NCI-H2227 treated with DMSO at 0.1 percent for 48 hours (cell line): ENCODE data around the gene SPECC1L.

Experiments
- DNase-seq: peaks from one replicate; lab custom pipeline; 2025; lab: John Stamatoyannopoulos, UW

The SPECC1L gene

DNA sequence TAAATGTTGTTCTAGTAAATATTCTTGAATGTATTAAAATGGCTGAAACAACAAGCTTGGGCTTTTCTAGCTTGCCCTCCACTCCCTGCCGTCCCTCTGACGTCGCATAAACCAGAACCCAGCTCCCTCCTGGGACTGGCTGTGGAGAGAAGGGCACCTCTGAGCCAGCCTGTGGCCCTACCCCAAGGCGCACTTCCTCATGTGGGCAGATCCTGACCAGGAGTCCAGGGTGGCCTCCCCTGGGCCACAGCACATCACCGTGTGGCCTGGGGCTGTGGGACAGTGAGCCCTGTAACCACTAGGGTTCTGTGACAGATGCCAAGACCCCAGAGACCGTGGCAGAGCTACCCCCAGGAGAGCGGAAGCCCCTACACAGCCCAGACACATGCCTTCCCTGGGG, 146.6 kb downstream of the SPECC1L start:
- no peak for DNase-seq

GRCh38 chr22:24417901-24418641, 147.4 kb downstream of the SPECC1L start:
- no peak for DNase-seq

DNA sequence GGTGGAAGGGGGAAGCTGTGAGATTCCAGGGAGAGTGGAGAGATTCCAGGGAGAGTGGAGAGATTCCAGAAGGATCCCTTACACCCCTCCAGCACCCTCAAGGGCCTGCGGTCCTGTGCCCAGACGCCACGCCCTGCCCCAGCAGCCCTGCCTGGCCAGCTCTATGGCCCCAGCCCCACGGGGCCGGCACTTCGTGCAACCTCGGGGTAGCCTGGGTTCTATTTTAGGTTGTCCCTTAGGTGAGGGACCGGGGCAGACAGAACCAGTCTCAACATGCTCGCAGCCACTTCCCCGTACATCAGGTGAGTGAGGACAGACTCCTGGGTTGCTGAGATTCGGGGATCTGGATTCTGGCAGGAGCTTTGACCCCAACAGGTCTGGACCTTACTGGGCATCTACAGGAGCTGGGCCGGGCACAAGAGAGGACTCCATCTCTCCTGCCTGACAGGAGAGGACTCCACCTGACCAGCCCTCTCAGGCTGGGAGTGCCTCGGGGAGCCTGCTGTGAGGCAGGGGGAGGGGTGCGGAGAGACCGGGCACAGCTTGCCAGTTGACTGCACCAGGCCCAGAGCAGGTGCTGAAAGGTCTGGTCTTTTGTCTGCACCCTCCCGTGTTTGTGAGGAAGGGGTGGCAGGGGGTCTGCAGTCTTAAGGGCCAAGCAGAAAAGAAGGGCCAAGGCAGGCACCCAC, 148.3 kb downstream of the SPECC1L start:
- no peak for DNase-seq

GRCh38 chr22:24419475-24419850, 148.8 kb downstream of the SPECC1L start:
- no peak for DNase-seq

GRCh38 chr22:24420072-24420976, 149.7 kb downstream of the SPECC1L start:
- DNase-seq: no peak

DNA sequence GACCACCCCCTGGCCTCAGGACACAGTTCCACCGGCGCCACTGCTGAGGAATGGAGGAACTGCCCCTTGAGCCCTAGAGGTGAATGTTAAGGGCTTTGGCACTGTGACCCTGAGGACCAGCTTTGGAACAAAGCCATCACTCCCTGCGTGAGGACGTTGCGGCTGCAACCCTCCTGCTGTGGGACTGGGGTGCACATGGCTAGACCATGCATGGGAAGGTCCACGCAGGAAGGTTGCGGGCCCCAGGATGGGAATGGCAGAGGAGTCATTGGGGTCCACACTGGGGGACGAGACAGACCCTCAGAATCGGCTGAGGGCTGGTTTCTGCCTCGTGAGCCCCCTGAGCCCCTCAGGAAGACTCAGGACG, 150.3 kb downstream of the SPECC1L start:
- no peak for DNase-seq

GRCh38 chr22:24421428-24421931, 150.8 kb downstream of the SPECC1L start:
- no peak for DNase-seq

DNA sequence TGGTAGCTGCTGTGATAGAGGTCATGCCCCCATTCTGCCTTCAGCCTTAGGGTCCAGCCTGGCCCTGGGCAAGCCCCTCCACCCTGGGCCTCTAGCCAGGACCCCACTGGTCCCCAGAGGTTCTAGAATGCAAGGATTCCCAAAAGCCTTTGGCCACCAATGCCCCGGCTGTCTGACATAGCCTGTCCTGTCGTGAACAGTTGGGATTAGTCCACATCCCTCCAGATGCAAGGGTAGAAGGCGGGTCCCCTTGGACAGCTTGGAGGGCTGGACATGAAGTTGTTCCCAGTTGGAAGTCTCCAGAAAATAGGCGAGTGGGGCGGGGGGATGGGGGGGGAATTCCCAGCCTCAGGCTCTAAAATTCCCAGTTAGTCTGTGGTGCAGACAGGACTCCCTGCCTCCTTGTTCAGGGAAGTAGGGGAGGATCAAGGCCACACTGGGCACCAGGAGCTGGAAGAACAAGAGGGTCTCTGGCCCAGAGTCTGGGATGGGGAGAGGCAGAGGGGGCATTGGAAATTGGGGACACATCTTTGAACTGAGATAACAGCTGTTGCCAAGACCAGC, 151.6 kb downstream of the SPECC1L start:
- DNase-seq: no peak

DNA sequence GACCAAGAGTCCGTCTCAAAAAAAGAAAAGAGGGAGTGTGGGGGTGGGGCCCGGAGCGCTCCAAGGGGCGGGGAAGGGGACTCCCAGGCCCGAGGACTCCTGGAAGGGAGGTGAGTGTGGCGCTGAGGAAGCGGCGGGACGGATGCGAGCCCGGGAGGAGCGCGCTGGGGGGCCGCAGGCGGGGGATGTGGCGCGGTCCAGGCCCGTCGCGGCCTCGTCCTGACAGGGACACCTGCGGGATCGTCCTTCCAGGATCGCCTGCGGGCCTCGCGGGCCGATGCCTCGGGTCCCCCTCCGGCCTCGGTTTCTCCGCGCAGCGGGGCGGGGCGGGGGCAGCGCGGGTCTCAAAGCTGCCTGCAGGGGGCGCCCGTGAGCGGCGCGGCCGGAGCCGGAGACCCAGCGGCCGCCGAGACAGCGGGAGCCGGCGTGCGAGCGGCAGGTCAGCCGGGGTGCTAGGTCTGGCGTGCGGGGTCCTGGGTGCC, 152.9 kb downstream of the SPECC1L start:
- no peak for DNase-seq

GRCh38 chr22:24424001-24424900, 153.6 kb downstream of the SPECC1L start:
- no peak for DNase-seq

- no peak for DNase-seq
These were observed 154.5 kb downstream of the SPECC1L start for GRCh38 chr22:24424901-24425775.

GRCh38 chr22:24426436-24426835, 155.8 kb downstream of the SPECC1L start:
- no peak for DNase-seq

DNA sequence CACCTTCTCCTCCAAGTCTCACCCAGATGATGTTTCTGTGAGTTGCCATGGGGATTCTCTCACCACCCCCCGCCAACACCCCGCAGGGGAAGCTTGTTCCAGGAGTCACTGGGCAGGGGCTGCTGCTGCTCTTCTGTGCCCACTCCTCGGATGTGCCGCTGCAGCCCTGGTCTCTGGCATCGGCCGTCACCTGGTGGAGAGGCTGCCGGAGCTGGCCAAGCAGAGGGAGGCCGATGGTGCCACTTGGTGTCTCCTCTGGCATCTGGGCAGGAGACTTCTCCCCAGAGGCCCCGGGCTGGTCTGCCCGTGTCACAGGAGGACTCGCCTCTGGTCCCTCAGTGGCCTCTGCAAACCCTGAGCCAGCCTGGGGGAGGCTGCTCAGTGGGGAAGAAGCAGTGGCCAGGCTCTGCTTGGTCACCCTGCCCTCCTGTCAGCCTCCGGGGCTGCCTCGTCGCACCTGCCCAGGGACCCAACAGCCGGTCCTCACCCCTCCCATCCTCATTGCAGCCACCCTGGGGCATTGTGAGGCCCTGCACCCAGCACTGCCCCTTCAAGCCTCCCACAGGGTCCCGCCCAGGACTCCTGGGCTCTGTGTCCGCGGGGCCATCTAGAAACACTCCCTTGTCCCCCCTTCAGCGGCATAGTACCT, 156.3 kb downstream of the SPECC1L start:
- no peak for DNase-seq

DNA sequence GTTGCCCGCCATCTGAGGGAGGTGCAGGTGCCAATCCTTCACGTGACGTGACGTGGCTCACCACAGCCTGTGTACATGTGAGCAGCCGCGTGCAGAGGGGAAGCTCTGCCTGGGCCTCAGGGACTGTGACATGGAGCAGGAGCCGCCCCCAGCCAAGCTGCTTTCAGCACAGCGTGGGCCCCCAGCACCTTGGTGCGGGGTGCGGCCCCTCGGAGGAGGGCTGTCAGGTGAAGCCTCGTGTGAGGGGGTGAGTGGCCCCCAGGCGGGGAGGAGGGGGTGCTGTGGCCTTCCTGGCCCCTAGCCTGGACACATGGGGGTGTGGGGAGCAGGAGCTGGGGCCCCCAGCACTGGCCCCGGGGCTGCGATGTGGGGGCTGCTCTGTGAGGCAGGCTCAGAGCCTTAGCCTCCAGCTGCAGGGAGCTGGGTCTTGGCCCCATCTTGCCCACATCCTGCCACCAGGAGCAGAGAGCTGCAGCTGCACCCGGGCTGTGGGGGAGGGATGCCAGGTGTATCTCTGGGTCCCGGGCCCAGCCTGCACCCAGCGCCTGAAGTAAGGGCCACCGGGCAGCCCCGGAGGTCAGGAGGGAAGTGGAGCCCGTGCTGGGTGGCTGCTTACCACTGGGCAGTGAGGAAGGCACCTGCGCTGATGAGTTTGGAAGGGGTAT, 157.0 kb downstream of the SPECC1L start, which contains the start of gene ADORA2A:
TSS of gene ADORA2A (plus strand) at position 100 of the 665 bp plus-strand sequence. CDS start 5,806 bp downstream, outside the sequence.
- DNase-seq: no peak

DNA sequence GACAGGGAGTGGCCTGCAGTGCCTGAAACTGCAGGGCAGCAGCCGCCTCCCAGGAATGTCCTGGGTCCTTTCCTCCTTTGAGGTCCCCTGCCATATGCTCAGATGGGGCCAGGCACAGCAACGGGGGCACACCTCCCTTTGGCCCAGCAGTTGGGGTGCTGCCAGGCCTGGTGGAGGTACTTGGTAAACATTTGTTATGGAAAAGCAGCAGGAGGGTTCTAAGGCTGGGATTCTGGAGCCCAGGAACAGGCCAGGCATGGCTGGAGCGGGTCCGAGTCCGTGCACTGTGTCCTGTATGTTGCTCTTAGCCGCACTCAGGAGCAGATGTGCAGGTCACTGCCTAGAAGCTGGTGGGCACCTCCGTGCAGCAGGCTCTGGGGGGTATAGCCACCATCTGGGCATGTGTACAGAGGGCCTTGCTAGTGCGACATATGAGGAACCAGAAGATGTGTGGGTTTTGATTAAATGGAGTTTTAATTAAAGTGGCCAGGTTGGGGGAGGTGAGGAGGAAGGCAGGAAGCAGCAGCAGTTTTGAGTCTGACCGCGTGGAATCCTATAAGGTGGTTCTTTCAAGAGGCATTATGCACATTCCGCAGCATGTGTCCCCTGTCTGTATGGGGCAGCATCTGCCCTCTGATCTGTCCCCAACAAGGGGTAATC, 158.2 kb downstream of the SPECC1L start:
- no peak for DNase-seq

GRCh38 chr22:24429411-24430365, 159.1 kb downstream of the SPECC1L start:
- no peak for DNase-seq
